Spleen (tissue), 11 donors: ENCODE data around the gene SKP1. TPM values are rescaled to one million over a fixed set of nuclear protein-coding genes. Genes with fewer than 3 reads are reported as not detected.

Source experiments
- DNase-seq: peaks from one replicate; pipeline ENCODE4 v3.0.0-alpha.2; 2020
- H3K27ac ChIP-seq, 8 donors: fragments of 200-600 bp; sonication (generic) in 7 of 8; 1 replicate in 4 of 8; 2 replicates in 4 of 8; pipeline versions ENCODE4 v1.5.0 to v1.8.0; 2016 to 2021; ENCODE audit warnings: inconsistent platforms in 4 of 8, mild to moderate bottlenecking in 4 of 8, moderate library complexity in 1 of 8
- H3K27me3 ChIP-seq, 7 donors: fragments of 200-600 bp; sonication (generic) in 6 of 7; replicated peaks in 1 of 7; 1 replicate in 4 of 7; 2 replicates in 3 of 7; pipeline versions ENCODE4 v1.5.0 to v1.8.0; 2016 to 2021; ENCODE audit warnings: inconsistent platforms in 3 of 7, mild to moderate bottlenecking in 1 of 7
- H3K36me3 ChIP-seq, 6 donors: fragments of 200-600 bp; sonication (generic) in 5 of 6; 1 replicate in 4 of 6; 2 replicates in 2 of 6; pipeline versions ENCODE4 v1.5.0 to v1.8.0; 2016 to 2021; ENCODE audit warnings: inconsistent platforms in 2 of 6
- H3K4me1 ChIP-seq, 6 donors: fragments of 200-600 bp; sonication (generic) in 5 of 6; 1 replicate in 3 of 6; 2 replicates in 3 of 6; pipeline versions ENCODE4 v1.5.0 to v1.8.0; 2016 to 2021; ENCODE audit warnings: inconsistent platforms in 3 of 6
- H3K4me3 ChIP-seq, 8 donors: fragments of 200-600 bp; sonication (generic) in 7 of 8; 1 replicate in 4 of 8; 2 replicates in 4 of 8; pipeline versions ENCODE4 v1.5.0 to v1.8.0; 2016 to 2021; ENCODE audit warnings: inconsistent platforms in 4 of 8, mild to moderate bottlenecking in 4 of 8, moderate library complexity in 2 of 8
- H3K9me3 ChIP-seq, 8 donors: fragments of 200-600 bp; sonication (generic) in 7 of 8; 1 replicate in 4 of 8; 2 replicates in 4 of 8; pipeline versions ENCODE4 v1.5.0 to v1.8.0; 2016 to 2021; ENCODE audit warnings: inconsistent platforms in 4 of 8
- CTCF ChIP-seq, 11 experiments: fragments of 200-600 bp in 7 of 11; fragments of 450-650 bp in 4 of 11; sonication (generic) in 4 of 11; IDR thresholded peaks in 8 of 11; conservative IDR thresholded peaks in 3 of 11; 1 replicate in 7 of 11; 2 replicates in 4 of 11; pipeline versions ENCODE4 v1.4.0 to v1.8.0; 2016 to 2021; ENCODE audit warnings: antibody characterized with exemption in 11 of 11, inconsistent platforms in 4 of 11, mild to moderate bottlenecking in 1 of 11
- POLR2A ChIP-seq, 3 donors: fragments of 450-650 bp; IDR thresholded peaks; one replicate each; pipeline ENCODE4 v1.5.1; 2017; ENCODE audit warnings: antibody characterized with exemption in 3 of 3, mild to moderate bottlenecking in 1 of 3
- POLR2AphosphoS5 ChIP-seq, 3 donors: sonication (generic); formaldehyde crosslinking; IDR thresholded peaks; one replicate each; pipeline ENCODE4 v1.5.1; 2017; ENCODE audit warnings: antibody characterized with exemption in 3 of 3
- WGBS, 5 donors: extraction: QIAGEN DNeasy Blood & Tissue Kit in 3 of 5; methylation state at CpG; one replicate each; pipeline versions ENCODE4 v1.1.5 to v1.1.7; 2013 to 2018; 5-methylcytosine and 5-hydroxymethylcytosine counted together
- intact Hi-C: fragments of 100-400 bp; cut with DNase I; formaldehyde crosslinking; loops from one replicate; pipeline ENCODE4 v1.15.0; 2023; ENCODE audit warnings: low total_unique reads
- polyA plus RNA-seq, 3 donors: library from polyadenylated mRNA; stranded (reverse); fragments of 200-250 nt; gene quantifications; one replicate each; pipeline ENCODE4 v1.2.1, GENCODE V29; 2013
- total RNA-seq, 7 donors: library from RNA; depleted of rRNA in 3 of 7; stranded (reverse); fragments of >200 nt in 3 of 7; fragmentation: NEBNext Ultra II Directional in 4 of 7; extraction: Animal tissue kit (Norgen Biotek cat#: 25700) in 4 of 7; gene quantifications; one replicate each; pipeline versions ENCODE4 v1.1.0 to v1.2.1, GENCODE V29; 2016 to 2021
- donor health status: healthy with polysubstance abuse.
- donor health status: DM: no; HTN: no; CAD: no; lungs with moderate emphysema.
- donor health status: DM: no; HTN: no; CAD: no.
- donor health status: Bipolar disorder and iron deficiency.
- donor health status: healthy.
- donor health status: DM: no; HTN: no; CAD: no.
- donor health status: DM: yes; HTN: yes; CAD: no.

The SKP1 gene
- total and polyA plus RNA-seq, 10 donors, result 121 to 354 (median 202) TPM

- H3K36me3 ChIP-seq, result no peaks in the 10 kb centered on the region
- peak; percentile 56 to 94 (median 86) for TF ChIP-seq CTCF (IDR thresholded peaks at IDR 0.05 in 8 of 11, conservative IDR thresholded peaks at IDR 0.05 in 3 of 11)
- TF ChIP-seq POLR2A (IDR thresholded peaks at IDR 0.05), result no peak
- TF ChIP-seq POLR2AphosphoS5 (IDR thresholded peaks at IDR 0.05), result peak in 1 of 3 donors; percentile 31
- intact Hi-C loops, result loop anchor here (2.0 to 10.0 kb wide), 2 partner anchors 104 to 410 kb away; no protein-coding TSS in a partner anchor
- H3K4me1 ChIP-seq, result peaks cover 0 to 13% (median 0%) of the 10 kb centered on the region in 6 donors
- H3K9me3 ChIP-seq, result no peaks in the 10 kb centered on the region
- no peaks in the 10 kb centered on the region for H3K27me3 ChIP-seq
- 52 to 66% (median 61%) methylated on average over 10 to 11 of the region's 11 CpGs for WGBS, 5 donors
- H3K27ac ChIP-seq, result no peak overlapping the region
- no peak overlapping the region for H3K4me3 ChIP-seq
- peak; percentile 89 for DNase-seq
These were observed 7.7 kb upstream of the SKP1 start for GRCh38 chr5:134184155-134185135.

GRCh38 chr5:134183481-134183880, 6.7 kb upstream of the SKP1 start:
- Histone ChIP-seq H3K36me3 (no peaks in the 10 kb centered on the region), H3K4me3 (no peak overlapping the region), H3K27ac (no peak overlapping the region), H3K9me3 (no peaks in the 10 kb centered on the region), H3K4me1 (peaks cover 0 to 13% (median 0%) of the 10 kb centered on the region in 6 donors), H3K27me3 (no peaks in the 10 kb centered on the region)
- DNase-seq, result no peak
- intact Hi-C loops, result loop anchor here (10.0 kb wide), 1 partner anchor 411 kb away; no protein-coding TSS in a partner anchor
- no peak for TF ChIP-seq POLR2AphosphoS5 (IDR thresholded peaks at IDR 0.05)
- TF ChIP-seq CTCF (IDR thresholded peaks at IDR 0.05 in 8 of 11, conservative IDR thresholded peaks at IDR 0.05 in 3 of 11), result no peak
- TF ChIP-seq POLR2A (IDR thresholded peaks at IDR 0.05), result no peak

- peak overlapping the region in 5 of 8 donors; percentile 72 to 97 (median 85) for H3K4me3 ChIP-seq
- intact Hi-C loops, result loop anchor here (10.0 kb wide), 1 partner anchor 557 kb away; the partner anchor contains the start of gene CAMLG
- H3K27ac ChIP-seq, result peak overlapping the region in 2 of 8 donors; percentile 98 to 100
These were observed 1.3 kb upstream of the SKP1 start for GRCh38 chr5:134178096-134178419.

More at GRCh38 chr5:134178096-134178419, 1.3 kb upstream of the SKP1 start:
- Histone ChIP-seq H3K36me3 (peaks cover 0 to 8% (median 6%) of the 10 kb centered on the region in 6 donors), H3K27me3 (no peaks in the 10 kb centered on the region), H3K4me1 (peaks cover 22 to 41% (median 36%) of the 10 kb centered on the region in 6 donors), H3K9me3 (no peaks in the 10 kb centered on the region)
- 76 to 91% (median 83%) methylated on average over 3 of the region's 3 CpGs for WGBS, 5 donors
- DNase-seq, result no peak
- TF ChIP-seq CTCF (IDR thresholded peaks at IDR 0.05 in 8 of 11, conservative IDR thresholded peaks at IDR 0.05 in 3 of 11) (no peak), POLR2A (IDR thresholded peaks at IDR 0.05) (no peak), POLR2AphosphoS5 (IDR thresholded peaks at IDR 0.05) (no peak)
